Inferior parietal cortex (tissue), 1 donor: ENCODE results near the gene VPS45.

Experiments used
- DNase-seq: peaks from one replicate; pipeline ENCODE4 v3.0.0-alpha.2; 2016; ENCODE audit errors: extremely low spot score

The VPS45 gene

DNA sequence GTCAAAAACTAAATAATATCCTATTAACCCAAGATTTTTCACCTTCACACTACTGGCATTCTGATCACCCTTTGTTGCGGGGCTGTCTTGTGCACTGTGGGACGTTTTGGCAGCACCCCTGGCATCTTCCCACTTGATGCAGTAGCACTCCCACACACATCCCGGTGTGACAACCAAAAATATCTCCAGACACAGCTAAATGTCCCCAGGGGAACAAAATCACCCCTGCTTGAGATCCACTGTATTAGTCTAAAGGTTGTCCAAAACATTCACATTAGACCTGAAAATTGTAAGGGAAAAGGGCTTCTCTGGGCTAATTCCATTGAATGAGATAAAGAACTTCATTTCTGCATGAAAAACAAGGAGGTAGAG, 120.0 kb downstream of the VPS45 start:
- DNase-seq: no peak

DNA sequence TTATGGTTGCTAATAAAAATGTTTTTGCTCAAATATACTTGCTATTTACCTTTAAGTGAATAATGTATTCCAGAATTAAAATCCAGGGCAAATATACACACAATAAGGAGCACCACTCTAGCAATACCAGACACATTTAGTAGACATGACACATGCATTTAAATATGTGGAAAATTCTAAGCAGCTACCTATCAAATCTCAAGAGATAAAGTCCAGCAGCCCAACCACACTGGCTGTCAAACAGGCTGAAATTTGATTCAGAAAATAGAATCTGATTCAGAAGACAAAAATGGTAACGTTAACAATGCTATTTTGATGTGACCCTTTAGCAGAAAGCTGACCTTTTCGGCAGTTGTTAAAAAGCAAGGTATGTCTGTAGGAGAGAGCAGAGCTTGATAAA, 124.4 kb downstream of the VPS45 start:
- no peak for DNase-seq

DNA sequence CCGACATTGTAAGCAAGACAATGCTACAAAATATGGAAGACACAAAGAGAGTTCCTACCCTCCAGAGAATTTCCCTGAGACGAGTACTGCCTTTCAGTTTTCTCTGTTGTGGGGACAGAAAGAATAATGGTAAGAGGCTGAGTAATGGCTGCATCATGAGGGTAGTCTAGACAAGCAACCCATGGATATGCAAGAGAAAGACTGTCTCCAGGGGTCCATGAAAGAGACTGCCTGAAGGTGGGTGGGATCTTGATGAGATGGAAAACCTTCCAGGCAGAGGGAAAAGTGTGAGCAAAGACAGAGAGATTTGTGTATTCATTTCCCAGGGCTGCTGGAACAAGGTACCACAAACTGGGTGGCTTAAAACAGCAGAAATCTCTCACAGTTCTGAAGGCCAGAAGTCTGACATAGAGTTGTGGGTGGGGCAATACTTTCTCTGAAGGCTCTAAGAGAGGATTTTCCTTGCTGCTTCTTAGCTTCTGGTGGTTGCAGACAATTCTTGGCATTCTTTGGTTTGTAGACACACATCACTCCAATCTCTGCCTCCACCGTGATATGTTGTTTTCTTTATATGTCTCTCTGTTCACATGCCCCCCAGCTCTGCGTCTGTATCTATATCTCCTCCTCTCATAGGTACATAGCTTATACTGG, 126.9 kb downstream of the VPS45 start:
- no peak for DNase-seq
